ENCODE results near the gene RSL1D1. TPM values are rescaled to one million over a fixed set of nuclear protein-coding genes. Genes with fewer than 3 reads are reported as not detected.

The RSL1D1 gene
- polyA plus RNA-seq, 1 experiment = 169 TPM

DNA sequence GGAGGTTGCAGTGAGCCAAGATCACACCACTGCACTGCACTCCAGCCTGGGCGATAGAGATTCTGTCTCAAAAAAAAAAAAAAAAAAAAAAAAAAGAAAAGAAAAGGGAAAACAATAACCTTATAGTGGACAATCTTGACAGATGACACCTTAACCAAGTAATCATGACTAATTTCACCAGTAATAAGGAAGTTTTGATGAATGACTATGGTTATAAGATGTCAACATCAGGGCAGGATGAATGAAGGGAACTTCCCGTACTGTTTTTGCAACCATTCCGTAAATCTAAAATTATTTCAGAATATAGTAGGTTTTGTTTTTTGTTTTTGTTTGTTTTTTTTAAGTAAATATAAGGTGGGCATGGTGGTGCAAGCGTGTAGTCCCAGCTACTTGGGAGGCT lies 41.4 kb upstream of the RSL1D1 start:
- no peak overlapping the region for H3K27ac ChIP-seq (ENCODE audit: low read depth, low read length)
- ChIA-PET CTCF (interaction anchor here (2.5 kb wide), 1 partner anchor 175 kb away, joined by 11 read pairs; no protein-coding TSS in a partner anchor), POLR2A (no interaction called here)
- no peak overlapping the region for H3K4me3 ChIP-seq (ENCODE audit: low read depth, low read length)
- no peak for TF ChIP-seq CTCF (IDR thresholded peaks at IDR 0.05; ENCODE audit: low read depth, low read length)
- DNase-seq (ENCODE audit: low read depth, low spot score) = no peak
- no peaks in the 10 kb centered on the region for H3K27me3 ChIP-seq (ENCODE audit: control insufficient read depth, insufficient read depth, low read length)
- no peaks in the 10 kb centered on the region for H3K9me3 ChIP-seq (ENCODE audit: control insufficient read depth, insufficient read depth, low read length)

GRCh38 chr16:11890231-11890965 lies 39.1 kb upstream of the RSL1D1 start:
- no peak for DNase-seq (ENCODE audit: low read depth, low spot score)
- CTCF ChIA-PET = no interaction called here
- H3K27me3 ChIP-seq (ENCODE audit: control insufficient read depth, insufficient read depth, low read length) = no peaks in the 10 kb centered on the region
- H3K9me3 ChIP-seq (ENCODE audit: control insufficient read depth, insufficient read depth, low read length) = no peaks in the 10 kb centered on the region
- no peak overlapping the region for H3K4me3 ChIP-seq (ENCODE audit: low read depth, low read length)
- POLR2A ChIA-PET = no interaction called here
- no peak overlapping the region for H3K27ac ChIP-seq (ENCODE audit: low read depth, low read length)
- TF ChIP-seq CTCF (IDR thresholded peaks at IDR 0.05; ENCODE audit: low read depth, low read length) = no peak

GRCh38 chr16:11886881-11887280 lies 35.5 kb upstream of the RSL1D1 start:
- DNase-seq (ENCODE audit: low read depth, low spot score) = no peak
- no peaks in the 10 kb centered on the region for H3K27me3 ChIP-seq (ENCODE audit: control insufficient read depth, insufficient read depth, low read length)
- POLR2A ChIA-PET = no interaction called here
- no peak for TF ChIP-seq CTCF (IDR thresholded peaks at IDR 0.05; ENCODE audit: low read depth, low read length)
- H3K9me3 ChIP-seq (ENCODE audit: control insufficient read depth, insufficient read depth, low read length) = no peaks in the 10 kb centered on the region
- H3K4me3 ChIP-seq (ENCODE audit: low read depth, low read length) = no peak overlapping the region
- H3K27ac ChIP-seq (ENCODE audit: low read depth, low read length) = no peak overlapping the region
- CTCF ChIA-PET = interaction anchor here (0.7 kb wide), 1 partner anchor 180 kb away, joined by 4 read pairs; no protein-coding TSS in a partner anchor

DNA sequence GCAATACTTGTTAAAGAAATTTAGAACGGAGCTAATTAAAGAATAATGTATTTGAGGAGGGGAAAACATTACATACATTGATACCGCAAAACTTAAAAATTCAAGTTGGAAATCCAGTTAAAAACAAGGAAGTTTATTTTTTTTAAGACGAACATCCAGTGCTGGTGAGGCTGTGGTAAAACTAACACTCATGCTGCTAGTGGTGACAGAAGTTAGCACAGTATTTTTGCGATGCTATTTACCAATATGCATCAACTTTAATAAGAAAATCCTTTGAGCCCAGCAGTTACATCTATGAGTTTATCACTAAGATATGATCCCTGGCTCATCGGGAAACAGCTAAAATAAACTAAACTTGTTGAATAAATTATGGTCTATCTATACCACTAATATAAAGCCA lies 32.7 kb upstream of the RSL1D1 start:
- no peak for DNase-seq (ENCODE audit: low read depth, low spot score)
- Histone ChIP-seq H3K27me3 (ENCODE audit: control insufficient read depth, insufficient read depth, low read length) (no peaks in the 10 kb centered on the region), H3K27ac (ENCODE audit: low read depth, low read length) (no peak overlapping the region), H3K9me3 (ENCODE audit: control insufficient read depth, insufficient read depth, low read length) (no peaks in the 10 kb centered on the region), H3K4me3 (ENCODE audit: low read depth, low read length) (no peak overlapping the region)
- ChIA-PET POLR2A (no interaction called here), CTCF (interaction anchor here (0.7 to 4.3 kb wide), 3 partner anchors 10 to 184 kb away, joined by 4 to 18 read pairs (median 4); no protein-coding TSS in a partner anchor)
- TF ChIP-seq CTCF (IDR thresholded peaks at IDR 0.05; ENCODE audit: low read depth, low read length) = no peak

GRCh38 chr16:11880007-11880406 lies 28.7 kb upstream of the RSL1D1 start:
- ChIA-PET CTCF (no interaction called here), POLR2A (no interaction called here)

More at GRCh38 chr16:11880007-11880406, 28.7 kb upstream of the RSL1D1 start:
- Histone ChIP-seq H3K27me3 (ENCODE audit: control insufficient read depth, insufficient read depth, low read length) (no peaks in the 10 kb centered on the region), H3K4me3 (ENCODE audit: low read depth, low read length) (no peak overlapping the region), H3K9me3 (ENCODE audit: control insufficient read depth, insufficient read depth, low read length) (no peaks in the 10 kb centered on the region), H3K27ac (ENCODE audit: low read depth, low read length) (no peak overlapping the region)
- no peak for TF ChIP-seq CTCF (IDR thresholded peaks at IDR 0.05; ENCODE audit: low read depth, low read length)
- DNase-seq (ENCODE audit: low read depth, low spot score) = no peak
